ENCODE results near the gene TTLL11. TPM values are rescaled to one million over a fixed set of nuclear protein-coding genes. Genes with fewer than 3 reads are reported as not detected.
A peak's percentile ranks its signal among the peaks of the same experiment; 100 is the strongest.

TTLL11 gene
- total and polyA plus RNA-seq, 2 experiments from 2014 or later, result 5.1 to 6.3 TPM

GRCh38 chr9:121945281-121945680 lies 147.8 kb downstream of the TTLL11 start:
- H3K4me1 ChIP-seq (ENCODE audit: insufficient read depth), result peaks cover 31% of the 10 kb centered on the region
- no peaks in the 10 kb centered on the region for H3K27me3 ChIP-seq (replicated peaks; ENCODE audit: insufficient read depth)
- in situ Hi-C loops (cut with MboI), result no loop called here
- H3K4me3 ChIP-seq, result peak overlapping the region; percentile 5; the same call in 1 of the 2 replicates
- peak; percentile 27 for DNase-seq
- WGBS, 2 experiments (ENCODE audit: low coverage in 1 of 2, low lambda C conversion rate in 2 of 2, missing lambda C conversion rate in 2 of 2), result 85 to 92% methylated on average over 4 of the region's 4 CpGs
- H3K79me2 ChIP-seq (ENCODE audit: insufficient read depth), result no peaks in the 10 kb centered on the region
- peak overlapping the region; percentile 47 for H3K4me2 ChIP-seq (ENCODE audit: unreplicated experiment)
- H3F3A ChIP-seq (ENCODE audit: insufficient read depth), result peaks cover 29% of the 10 kb centered on the region
- no peaks in the 10 kb centered on the region for H3K9me3 ChIP-seq (ENCODE audit: low read depth)
- H3K9ac ChIP-seq, result peak overlapping the region; percentile 46; the same call in 1 of the 2 replicates
- peak overlapping the region; percentile 66 for H3K27ac ChIP-seq
- H2AFZ ChIP-seq, result no peak overlapping the region
- TF ChIP-seq EZH2phosphoT487 (IDR thresholded peaks at IDR 0.05; ENCODE audit: insufficient read depth, low read depth) (no peak), EZH2 (IDR thresholded peaks at IDR 0.05; ENCODE audit: insufficient read depth, poor library complexity, severe bottlenecking) (no peak)
- H4K20me1 ChIP-seq (ENCODE audit: insufficient read depth), result no peaks in the 10 kb centered on the region
- H3K9me2 ChIP-seq (ENCODE audit: insufficient read depth), result no peaks in the 10 kb centered on the region
- H3K36me3 ChIP-seq (ENCODE audit: low read depth), result no peaks in the 10 kb centered on the region

GRCh38 chr9:121944711-121945191 lies 148.4 kb downstream of the TTLL11 start:
- Histone ChIP-seq H3K4me1 (ENCODE audit: insufficient read depth) (peaks cover 28% of the 10 kb centered on the region), H3K27me3 (replicated peaks; ENCODE audit: insufficient read depth) (no peaks in the 10 kb centered on the region), H3F3A (ENCODE audit: insufficient read depth) (peaks cover 24% of the 10 kb centered on the region), H4K20me1 (ENCODE audit: insufficient read depth) (no peaks in the 10 kb centered on the region), H3K36me3 (ENCODE audit: low read depth) (no peaks in the 10 kb centered on the region), H3K4me2 (ENCODE audit: unreplicated experiment) (peak overlapping the region; percentile 47), H2AFZ (no peak overlapping the region), H3K9ac (peak overlapping the region; percentile 46; the same call in 1 of the 2 replicates), H3K27ac (peak overlapping the region; percentile 66), H3K79me2 (ENCODE audit: insufficient read depth) (no peaks in the 10 kb centered on the region), H3K9me2 (ENCODE audit: insufficient read depth) (no peaks in the 10 kb centered on the region), H3K4me3 (peak overlapping the region; percentile 5; the same call in 1 of the 2 replicates), H3K9me3 (ENCODE audit: low read depth) (no peaks in the 10 kb centered on the region)
- 28 to 30% methylated on average over 5 of the region's 5 CpGs for WGBS, 2 experiments (ENCODE audit: low coverage in 1 of 2, low lambda C conversion rate in 2 of 2, missing lambda C conversion rate in 2 of 2)
- DNase-seq, result peak; percentile 94
- 0 out of 2 replicates have a peak, but pooled peaks have one; percentile 43 for TF ChIP-seq EZH2phosphoT487 (IDR thresholded peaks at IDR 0.05; ENCODE audit: insufficient read depth, low read depth)
- no peak for TF ChIP-seq EZH2 (IDR thresholded peaks at IDR 0.05; ENCODE audit: insufficient read depth, poor library complexity, severe bottlenecking)
- in situ Hi-C loops (cut with MboI), result no loop called here

GRCh38 chr9:121943463-121943862 lies 149.6 kb downstream of the TTLL11 start:
- H3K4me1 ChIP-seq (ENCODE audit: insufficient read depth), result peaks cover 28% of the 10 kb centered on the region
- peak overlapping the region; percentile 19 for H3K4me2 ChIP-seq (ENCODE audit: unreplicated experiment)
- no peak overlapping the region for H3K4me3 ChIP-seq
- DNase-seq, result no peak
- 95 to 96% methylated on average over 2 of the region's 2 CpGs for WGBS, 2 experiments (ENCODE audit: low coverage in 1 of 2, low lambda C conversion rate in 2 of 2, missing lambda C conversion rate in 2 of 2)
- H3F3A ChIP-seq (ENCODE audit: insufficient read depth), result peaks cover 23% of the 10 kb centered on the region
- no peaks in the 10 kb centered on the region for H4K20me1 ChIP-seq (ENCODE audit: insufficient read depth)
- no peaks in the 10 kb centered on the region for H3K27me3 ChIP-seq (replicated peaks; ENCODE audit: insufficient read depth)
- no peak overlapping the region for H3K27ac ChIP-seq
- no peaks in the 10 kb centered on the region for H3K9me2 ChIP-seq (ENCODE audit: insufficient read depth)
- H3K9ac ChIP-seq, result no peak overlapping the region
- no peaks in the 10 kb centered on the region for H3K36me3 ChIP-seq (ENCODE audit: low read depth)
- TF ChIP-seq EZH2phosphoT487 (IDR thresholded peaks at IDR 0.05; ENCODE audit: insufficient read depth, low read depth) (no peak), EZH2 (IDR thresholded peaks at IDR 0.05; ENCODE audit: insufficient read depth, poor library complexity, severe bottlenecking) (no peak)
- no peaks in the 10 kb centered on the region for H3K9me3 ChIP-seq (ENCODE audit: low read depth)
- H3K79me2 ChIP-seq (ENCODE audit: insufficient read depth), result no peaks in the 10 kb centered on the region
- in situ Hi-C loops (cut with MboI), result no loop called here
- no peak overlapping the region for H2AFZ ChIP-seq

- no peak overlapping the region for H3K4me2 ChIP-seq (ENCODE audit: unreplicated experiment)
- H3K9me2 ChIP-seq (ENCODE audit: insufficient read depth), result no peaks in the 10 kb centered on the region
- H4K20me1 ChIP-seq (ENCODE audit: insufficient read depth), result no peaks in the 10 kb centered on the region
- no peak overlapping the region for H3K27ac ChIP-seq
- no peaks in the 10 kb centered on the region for H3K79me2 ChIP-seq (ENCODE audit: insufficient read depth)
- peaks cover 23% of the 10 kb centered on the region for H3F3A ChIP-seq (ENCODE audit: insufficient read depth)
- H3K27me3 ChIP-seq (replicated peaks; ENCODE audit: insufficient read depth), result no peaks in the 10 kb centered on the region
- no peak for DNase-seq
- in situ Hi-C loops (cut with MboI), result no loop called here
- 89 to 93% methylated on average over 15 of the region's 15 CpGs for WGBS, 2 experiments (ENCODE audit: low coverage in 1 of 2, low lambda C conversion rate in 2 of 2, missing lambda C conversion rate in 2 of 2)
- TF ChIP-seq EZH2phosphoT487 (IDR thresholded peaks at IDR 0.05; ENCODE audit: insufficient read depth, low read depth), result no peak
- TF ChIP-seq EZH2 (IDR thresholded peaks at IDR 0.05; ENCODE audit: insufficient read depth, poor library complexity, severe bottlenecking), result no peak
- H3K36me3 ChIP-seq (ENCODE audit: low read depth), result no peaks in the 10 kb centered on the region
- H3K9ac ChIP-seq, result no peak overlapping the region
- no peak overlapping the region for H2AFZ ChIP-seq
- no peaks in the 10 kb centered on the region for H3K9me3 ChIP-seq (ENCODE audit: low read depth)
- no peak overlapping the region for H3K4me3 ChIP-seq
- H3K4me1 ChIP-seq (ENCODE audit: insufficient read depth), result peaks cover 28% of the 10 kb centered on the region
Measured at GRCh38 chr9:121942866-121943382, 150.2 kb downstream of the TTLL11 start.
